Keratinocyte (primary cell): ENCODE data around the gene RHBDD1. TPM values are rescaled to one million over a fixed set of nuclear protein-coding genes. Genes with fewer than 3 reads are reported as not detected.

ENCODE experiments used
- DNase-seq: peaks from one replicate; pipeline ENCODE4 v3.0.0-alpha.2; 2011; ENCODE audit warnings: low read depth, missing footprints, low spot score
- FAIRE-seq: peaks from 2 replicates; lab custom pipeline; 2011; peaks lifted over from hg19 to GRCh38; lab: Jason Lieb, UNC
- H2AFZ ChIP-seq: 2 replicates; pipeline ENCODE4 v1.6.0; 2012; ENCODE audit warnings: low read length, control low read depth, inconsistent platforms; ENCODE audit not compliant: control insufficient read depth
- H3K27ac ChIP-seq: 2 replicates; pipeline ENCODE4 v1.5.1; 2011; ENCODE audit warnings: low read length; ENCODE audit not compliant: control insufficient read depth, insufficient read depth
- H3K27me3 ChIP-seq: 3 replicates; pipeline ENCODE4 v1.6.0; 2011; ENCODE audit warnings: low read length; ENCODE audit not compliant: control insufficient read depth, insufficient read depth; ENCODE audit errors: extremely low read depth
- H3K36me3 ChIP-seq, 2 experiments: 2 replicates in 1 of 2; 3 replicates in 1 of 2; pipeline ENCODE4 v1.5.1; 2011; ENCODE audit warnings: low read length in 2 of 2, mild to moderate bottlenecking in 1 of 2; ENCODE audit not compliant: control insufficient read depth in 2 of 2, insufficient read depth in 2 of 2; ENCODE audit errors: extremely low read depth in 1 of 2
- H3K4me1 ChIP-seq: 3 replicates; pipeline ENCODE4 v1.5.1; 2011; ENCODE audit warnings: low read length; ENCODE audit not compliant: control insufficient read depth, insufficient read depth; ENCODE audit errors: extremely low read depth
- H3K4me2 ChIP-seq: 3 replicates; pipeline ENCODE4 v1.6.0; 2011; ENCODE audit warnings: low read depth, low read length; ENCODE audit not compliant: control insufficient read depth, insufficient read depth; ENCODE audit errors: extremely low read depth
- H3K4me3 ChIP-seq, 3 experiments: fragments of 200-600 bp in 1 of 3; sonication (generic) in 1 of 3; 2 replicates in 2 of 3; 3 replicates in 1 of 3; pipeline ENCODE4 v1.5.1; 2011 to 2016; ENCODE audit warnings: low read length in 3 of 3, mild to moderate bottlenecking in 3 of 3, control low read depth in 2 of 3, inconsistent platforms in 1 of 3, low read depth in 1 of 3, mixed read lengths in 1 of 3, mixed run types in 1 of 3, moderate library complexity in 1 of 3; ENCODE audit not compliant: control insufficient read depth in 2 of 3, insufficient read depth in 2 of 3; ENCODE audit errors: extremely low read depth in 1 of 3
- H3K79me2 ChIP-seq: 2 replicates; pipeline ENCODE4 v1.6.0; 2012; ENCODE audit warnings: low read length; ENCODE audit not compliant: control insufficient read depth, insufficient read depth
- H3K9ac ChIP-seq: 3 replicates; pipeline ENCODE4 v1.6.0; 2011; ENCODE audit warnings: low read length; ENCODE audit not compliant: control insufficient read depth, insufficient read depth; ENCODE audit errors: extremely low read depth
- H3K9me1 ChIP-seq: 3 replicates; pipeline ENCODE4 v1.6.0; 2011; ENCODE audit warnings: low read length; ENCODE audit not compliant: control insufficient read depth, insufficient read depth; ENCODE audit errors: extremely low read depth
- H3K9me3 ChIP-seq: 2 replicates; pipeline ENCODE4 v1.5.1; 2012; ENCODE audit warnings: low read depth, low read length; ENCODE audit not compliant: control insufficient read depth
- H4K20me1 ChIP-seq: 3 replicates; pipeline ENCODE4 v1.6.0; 2011; ENCODE audit warnings: low read length; ENCODE audit not compliant: control insufficient read depth, insufficient read depth; ENCODE audit errors: extremely low read depth
- CTCF ChIP-seq, 3 experiments: IDR thresholded peaks in 1 of 3; conservative IDR thresholded peaks in 1 of 3; optimal IDR thresholded peaks in 1 of 3; 2 replicates in 2 of 3; 3 replicates in 1 of 3; pipeline versions ENCODE3 to v1.5.1; 2011; ENCODE audit warnings: low read length in 3 of 3, mild to moderate bottlenecking in 3 of 3, moderate library complexity in 2 of 3, control low read depth in 1 of 3, inconsistent platforms in 1 of 3; ENCODE audit not compliant: insufficient read depth in 2 of 3; ENCODE audit errors: extremely low read depth in 1 of 3
- EZH2 ChIP-seq: IDR thresholded peaks from one replicate; pipeline ENCODE4 v1.6.1; 2012; ENCODE audit warnings: inconsistent platforms, mild to moderate bottlenecking, low read length, moderate library complexity
- dilution Hi-C: fragments of 300-500 bp; cut with MboI; formaldehyde crosslinking; loops from one replicate; pipeline ENCODE4 v1.7.0; 2020; ENCODE audit warnings: low sequenced_read_pairs; ENCODE audit not compliant: extremely low pct_ligation_motif_present
- polyA plus RNA-seq, 5 experiments: library from polyadenylated mRNA; depleted of rRNA in 3 of 5; stranded (reverse) in 3 of 5; stranded (forward) in 1 of 5; unstranded in 1 of 5; fragments of >200 nt; gene quantifications; 1 replicate in 1 of 5; 2 replicates in 3 of 5; 3 replicates in 1 of 5; pipeline versions ENCODE4 v1.2.1 to v1.2.3, GENCODE V29; 2011 to 2012; ENCODE audit warnings: missing spikeins in 2 of 5, low read depth in 1 of 5, low replicate concordance in 1 of 5

The RHBDD1 gene
- polyA plus RNA-seq, 1 donor (not counting 4 experiments of a cell fraction or from before 2014, with no cell fraction given): 27.8 TPM

GRCh38 chr2:226797289-226797988 is 38.4 kb upstream of the RHBDD1 start:
- no peaks in the 10 kb centered on the region for H4K20me1 ChIP-seq
- peak overlapping the region in 2 of 3 experiments; percentile 76 to 90 for H3K4me3 ChIP-seq
- peak overlapping the region; percentile 81 for H3K4me2 ChIP-seq
- no peak for DNase-seq
- no peak overlapping the region for H2AFZ ChIP-seq
- H3K4me1 ChIP-seq: peaks cover 45% of the 10 kb centered on the region
- H3K79me2 ChIP-seq: peaks cover 69% of the 10 kb centered on the region
- dilution Hi-C loops: no loop called here
- peaks cover 15% of the 10 kb centered on the region in 2 experiments for H3K36me3 ChIP-seq
- no peak overlapping the region for H3K9ac ChIP-seq
- no peak for FAIRE-seq
- no peak overlapping the region for H3K27ac ChIP-seq
- H3K9me1 ChIP-seq: no peaks in the 10 kb centered on the region
- H3K9me3 ChIP-seq: no peaks in the 10 kb centered on the region
- TF ChIP-seq EZH2 (no peak), CTCF (optimal IDR thresholded peaks at IDR 0.05 in 1 of 3, IDR thresholded peaks at IDR 0.05 in 1 of 3, conservative IDR thresholded peaks at IDR 0.05 in 1 of 3; ENCODE audit: extremely low read depth in 1 of 3, insufficient read depth in 2 of 3, low read length in 3 of 3) (no peak)
- H3K27me3 ChIP-seq: no peaks in the 10 kb centered on the region

GRCh38 chr2:226797989-226798421 is 37.8 kb upstream of the RHBDD1 start:
- Histone ChIP-seq H3K4me2 (peak overlapping the region; percentile 81), H3K4me1 (peaks cover 39% of the 10 kb centered on the region), H3K27ac (peak overlapping the region; percentile 77), H3K9me1 (no peaks in the 10 kb centered on the region), H3K4me3 (peak overlapping the region; percentile 76 to 90 (median 86)), H3K36me3 (peaks cover 15% of the 10 kb centered on the region in 2 experiments), H2AFZ (no peak overlapping the region), H3K9ac (peak overlapping the region; percentile 88), H3K9me3 (no peaks in the 10 kb centered on the region), H4K20me1 (no peaks in the 10 kb centered on the region), H3K79me2 (peaks cover 63% of the 10 kb centered on the region), H3K27me3 (no peaks in the 10 kb centered on the region)
- DNase-seq (no peak), FAIRE-seq (no peak)
- dilution Hi-C loops: no loop called here
- TF ChIP-seq EZH2 (no peak), CTCF (optimal IDR thresholded peaks at IDR 0.05 in 1 of 3, IDR thresholded peaks at IDR 0.05 in 1 of 3, conservative IDR thresholded peaks at IDR 0.05 in 1 of 3; ENCODE audit: extremely low read depth in 1 of 3, insufficient read depth in 2 of 3, low read length in 3 of 3) (no peak)
